Stimulated activated naive B cell treated with anti-CD40 and anti-IgM and Interleukin-4, amounts not matched to agents 10 μg/mL and 1 μg/mL and 100 μg/mL, for 72 hours (primary cell): ENCODE data around the gene DNAJC11.
"Not testable (repeated sequence)": the region's sequence is repeated elsewhere in the genome, so short reads cannot be mapped to it uniquely, and the experiment has no call there.

ENCODE experiments used
- ATAC-seq, 2 donors: fragments of 150-1000 bp; cut with Tn5 transposase; replicated peaks; 2 replicates each; pipeline ENCODE4 v1.10.0; 2021; ENCODE audit warnings: moderate library complexity in 1 of 2
- DNase-seq: peaks from one replicate; pipeline ENCODE4 v3.0.0; 2021
- H3K27ac Mint-ChIP-seq: one replicate; pipeline ENCODE4 v1.8.0; 2022; ENCODE audit warnings: mild to moderate bottlenecking, mixed read lengths
- H3K27me3 Mint-ChIP-seq, 2 donors: one replicate each; pipeline ENCODE4 v1.8.0; 2022; ENCODE audit warnings: mixed read lengths in 2 of 2
- H3K36me3 Mint-ChIP-seq, 2 donors: one replicate each; pipeline ENCODE4 v1.8.0; 2022; ENCODE audit warnings: mixed read lengths in 2 of 2, mild to moderate bottlenecking in 1 of 2
- H3K4me1 Mint-ChIP-seq, 2 donors: one replicate each; pipeline ENCODE4 v1.8.0; 2022; ENCODE audit warnings: mixed read lengths in 2 of 2, mild to moderate bottlenecking in 1 of 2
- H3K4me3 Mint-ChIP-seq, 2 donors: one replicate each; pipeline ENCODE4 v1.8.0; 2022; ENCODE audit warnings: mild to moderate bottlenecking in 2 of 2, mixed read lengths in 2 of 2, moderate library complexity in 1 of 2
- H3K9me3 Mint-ChIP-seq, 2 donors: one replicate each; pipeline ENCODE4 v1.8.0; 2022; ENCODE audit warnings: mixed read lengths in 2 of 2, mild to moderate bottlenecking in 1 of 2

Gene DNAJC11

GRCh38 chr1:6686294-6686693 is 15.3 kb downstream of the DNAJC11 start:
- H3K4me3 Mint-ChIP-seq = no peak overlapping the region
- DNase-seq (no peak), ATAC-seq (no peak)
- H3K9me3 Mint-ChIP-seq = no peaks in the 10 kb centered on the region
- H3K27me3 Mint-ChIP-seq = no peaks in the 10 kb centered on the region
- H3K36me3 Mint-ChIP-seq = peaks cover 14 to 29% of the 10 kb centered on the region in 2 donors
- no peak overlapping the region for H3K27ac Mint-ChIP-seq
- H3K4me1 Mint-ChIP-seq = peaks cover 6 to 10% of the 10 kb centered on the region in 2 donors

DNA sequence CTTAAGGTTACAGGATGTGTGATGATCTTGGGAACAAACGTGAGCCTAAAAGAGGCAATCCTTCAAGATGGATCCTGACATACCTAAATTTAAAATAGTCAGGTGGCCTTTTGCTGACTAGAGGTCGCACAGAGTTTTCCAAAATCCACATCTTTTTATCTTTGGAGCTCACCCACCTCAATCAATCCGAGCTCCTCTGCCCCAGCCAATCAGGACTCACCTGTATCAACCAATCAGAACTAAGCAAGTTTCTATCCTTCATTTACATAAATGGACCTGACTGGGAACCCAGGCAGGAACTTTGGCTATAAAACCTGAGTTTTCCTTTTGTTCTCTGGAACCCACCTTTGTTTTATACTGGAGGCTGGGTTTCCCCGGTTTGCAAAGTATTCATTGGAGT is 16.2 kb downstream of the DNAJC11 start:
- ATAC-seq = no peak
- Mint-ChIP-seq H3K36me3 (peaks cover 17 to 30% of the 10 kb centered on the region in 2 donors), H3K4me1 (peaks cover 6 to 10% of the 10 kb centered on the region in 2 donors), H3K4me3 (no peak overlapping the region), H3K9me3 (no peaks in the 10 kb centered on the region), H3K27me3 (no peaks in the 10 kb centered on the region), H3K27ac (no peak overlapping the region)
- DNase-seq = no peak

DNA sequence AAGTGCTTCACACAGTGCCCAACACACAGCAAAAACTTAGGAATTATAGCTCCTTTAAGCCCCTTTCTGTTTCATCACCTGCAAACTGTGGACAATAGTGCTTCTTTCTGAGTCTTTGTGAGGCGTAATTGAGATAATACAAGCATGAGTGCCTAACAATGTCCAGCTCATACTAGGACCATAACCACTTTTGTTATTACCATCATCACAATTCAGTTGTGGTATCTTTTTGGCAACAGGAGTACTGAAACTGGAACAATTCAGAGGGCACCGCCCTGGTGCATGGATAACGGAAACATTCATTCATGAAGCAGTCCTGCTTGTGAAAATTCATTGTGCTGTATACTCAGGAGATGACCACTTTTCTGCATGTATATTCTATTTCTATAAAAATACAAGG is 18.2 kb downstream of the DNAJC11 start:
- H3K36me3 Mint-ChIP-seq = peaks cover 26 to 31% of the 10 kb centered on the region in 2 donors
- no peak overlapping the region for H3K27ac Mint-ChIP-seq
- DNase-seq = no peak

DNA sequence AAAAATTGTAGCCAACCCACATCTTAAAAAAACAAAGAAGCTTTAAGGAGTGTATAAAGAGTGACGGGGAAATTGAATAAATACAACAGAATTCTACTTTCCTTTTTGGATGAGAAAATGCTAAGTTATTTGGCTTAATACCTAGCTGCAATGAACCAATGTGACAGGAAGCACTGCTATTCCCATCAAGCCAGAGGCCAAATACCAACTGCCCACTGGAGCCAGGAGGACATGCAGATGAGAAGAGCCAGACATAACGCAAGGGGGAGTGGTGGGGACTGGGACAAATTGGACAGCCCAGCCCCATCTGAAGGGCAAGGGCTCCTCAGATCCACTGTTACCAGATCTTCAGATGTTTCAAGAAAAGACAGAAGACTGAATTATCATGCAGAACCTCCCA is 25.7 kb downstream of the DNAJC11 start:
- Mint-ChIP-seq H3K4me3 (no peak overlapping the region), H3K4me1 (no peaks in the 10 kb centered on the region), H3K27ac (no peak overlapping the region), H3K9me3 (no peaks in the 10 kb centered on the region), H3K36me3 (peaks cover 40 to 58% of the 10 kb centered on the region in 2 donors), H3K27me3 (no peaks in the 10 kb centered on the region)
- ATAC-seq (no peak), DNase-seq (no peak)

More for the DNA sequence above, 18.2 kb downstream of the DNAJC11 start:
- Mint-ChIP-seq H3K4me1 (peaks cover 1 to 2% of the 10 kb centered on the region in 2 donors), H3K4me3 (no peak overlapping the region), H3K9me3 (no peaks in the 10 kb centered on the region), H3K27me3 (no peaks in the 10 kb centered on the region)
- ATAC-seq = no peak

DNA sequence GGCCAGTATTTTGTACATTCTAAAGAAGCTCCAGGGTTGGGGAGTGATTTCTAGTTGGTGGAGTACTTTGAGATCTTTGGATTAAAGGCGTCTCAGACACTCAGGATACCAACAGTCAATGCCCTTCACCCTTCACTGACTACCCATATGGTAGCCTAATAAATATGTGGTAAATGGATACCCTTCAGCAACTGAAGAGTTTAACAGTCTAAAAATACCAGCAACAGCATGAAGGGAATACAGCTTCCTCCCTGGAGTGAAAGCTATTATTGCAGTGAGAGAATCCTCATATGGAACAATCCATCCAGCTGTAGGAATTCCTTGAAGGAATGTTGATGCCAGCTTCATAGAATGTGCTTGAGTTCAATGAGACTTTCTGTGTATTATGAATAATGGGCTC is 26.8 kb downstream of the DNAJC11 start:
- DNase-seq = no peak
- ATAC-seq = no peak
- H3K4me3 Mint-ChIP-seq = no peak overlapping the region
- H3K27ac Mint-ChIP-seq = no peak overlapping the region
- no peaks in the 10 kb centered on the region for H3K4me1 Mint-ChIP-seq
- H3K9me3 Mint-ChIP-seq = no peaks in the 10 kb centered on the region
- no peaks in the 10 kb centered on the region for H3K27me3 Mint-ChIP-seq
- peaks cover 33 to 54% of the 10 kb centered on the region in 2 donors for H3K36me3 Mint-ChIP-seq

DNA sequence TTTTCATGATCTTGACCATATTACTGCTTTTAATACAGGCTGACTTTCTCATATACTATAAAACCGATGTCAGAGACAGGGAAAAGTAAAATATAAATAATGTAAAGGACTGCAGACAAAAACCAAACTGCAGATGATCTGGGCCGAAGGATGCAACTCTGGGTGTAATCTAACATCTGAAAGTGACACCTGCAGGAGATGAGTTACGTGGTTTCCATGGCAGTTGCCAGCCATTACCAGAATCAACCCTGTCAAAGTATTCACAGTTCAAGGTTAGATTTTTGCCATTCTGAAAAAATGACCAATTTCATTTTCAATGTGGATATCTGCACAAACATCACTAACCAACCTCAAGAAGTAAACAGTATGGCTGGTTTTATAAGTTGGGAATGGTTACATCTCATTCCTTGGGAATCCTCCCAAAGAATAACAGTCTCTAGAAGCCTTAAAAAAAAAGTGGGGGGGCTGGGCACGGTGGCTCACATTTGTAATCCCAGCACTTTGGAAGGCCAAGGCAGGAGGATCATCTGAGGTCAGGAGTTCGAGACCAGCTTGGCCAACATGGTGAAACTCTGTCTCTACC is 27.7 kb downstream of the DNAJC11 start:
- Mint-ChIP-seq H3K36me3 (peaks cover 32 to 51% of the 10 kb centered on the region in 2 donors), H3K4me1 (no peaks in the 10 kb centered on the region), H3K4me3 (no peak overlapping the region), H3K27ac (no peak overlapping the region), H3K27me3 (no peaks in the 10 kb centered on the region), H3K9me3 (no peaks in the 10 kb centered on the region)
- no peak for ATAC-seq
- no peak for DNase-seq

- Mint-ChIP-seq H3K4me1 (no peaks in the 10 kb centered on the region), H3K4me3 (no peak overlapping the region), H3K27me3 (no peaks in the 10 kb centered on the region), H3K27ac (no peak overlapping the region), H3K9me3 (no peaks in the 10 kb centered on the region), H3K36me3 (peaks cover 27 to 44% of the 10 kb centered on the region in 2 donors)
- ATAC-seq = no peak
- no peak for DNase-seq
Measured at GRCh38 chr1:6672558-6672957, 29.1 kb downstream of the DNAJC11 start.

DNA sequence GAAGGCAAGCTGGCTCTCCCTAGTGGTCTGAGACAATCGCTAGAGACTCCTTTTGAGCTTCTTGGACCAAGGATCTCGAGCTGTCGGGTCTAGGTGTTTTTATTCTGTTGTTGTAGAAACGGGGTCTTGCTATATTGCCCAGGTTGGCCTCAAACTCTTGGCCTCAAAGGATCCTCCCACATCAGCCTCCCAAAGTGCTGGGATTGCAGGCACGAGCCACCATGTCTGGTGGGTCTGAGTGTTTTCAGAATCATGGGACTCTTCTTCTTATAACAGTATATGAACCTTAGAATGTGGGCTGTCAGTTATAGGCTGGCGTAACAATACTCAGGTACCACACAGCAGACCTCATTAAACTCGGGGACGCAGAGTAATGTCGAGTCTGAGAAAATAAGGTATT is 33.1 kb downstream of the DNAJC11 start:
- Mint-ChIP-seq H3K27ac (no peak overlapping the region), H3K4me1 (no peaks in the 10 kb centered on the region), H3K36me3 (peaks cover 36 to 49% of the 10 kb centered on the region in 2 donors), H3K27me3 (no peaks in the 10 kb centered on the region), H3K9me3 (no peaks in the 10 kb centered on the region), H3K4me3 (no peak overlapping the region)
- ATAC-seq (no peak), DNase-seq (no peak)

DNA sequence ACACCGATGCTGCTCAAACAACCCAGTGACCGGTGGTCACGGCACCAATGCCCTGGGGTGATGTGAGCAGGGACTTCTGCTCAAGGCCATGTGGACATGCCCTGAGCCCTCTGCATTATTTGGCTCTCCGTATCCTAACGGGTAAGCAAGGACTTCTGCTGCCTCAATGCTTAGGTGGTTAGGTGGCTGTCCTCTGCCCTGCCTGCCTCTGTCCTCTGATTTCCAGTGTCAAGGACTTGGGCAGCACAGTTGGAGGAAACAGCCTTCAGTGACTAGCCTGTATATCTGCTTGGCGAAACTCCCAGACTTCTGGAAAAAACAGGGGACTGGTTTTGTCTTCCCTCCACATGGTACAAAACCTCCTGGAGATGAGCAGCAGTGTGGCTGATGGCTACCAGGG is 34.5 kb downstream of the DNAJC11 start:
- Mint-ChIP-seq H3K9me3 (no peaks in the 10 kb centered on the region), H3K36me3 (peaks cover 35 to 53% of the 10 kb centered on the region in 2 donors), H3K27me3 (no peaks in the 10 kb centered on the region), H3K4me3 (no peak overlapping the region), H3K4me1 (no peaks in the 10 kb centered on the region), H3K27ac (no peak overlapping the region)
- DNase-seq (no peak), ATAC-seq (no peak)

DNA sequence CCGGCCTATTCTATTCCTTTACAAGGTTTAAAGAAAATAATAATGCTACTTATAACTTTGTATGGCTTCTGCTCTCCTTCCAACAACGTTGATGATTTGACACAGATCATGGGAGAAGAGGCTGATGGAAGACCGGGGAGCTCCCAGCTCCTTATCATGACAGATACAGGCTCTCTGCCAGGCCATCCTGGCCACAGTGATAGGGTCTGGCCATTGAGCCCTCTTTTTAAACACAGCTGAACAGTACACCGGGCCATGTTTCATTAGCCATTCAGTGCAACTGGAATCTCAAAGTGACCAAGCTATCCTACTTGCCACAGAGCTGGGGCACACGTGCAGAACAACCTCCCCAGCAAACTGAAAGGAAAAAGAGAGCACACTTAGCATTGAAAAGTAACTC is 34.9 kb downstream of the DNAJC11 start:
- H3K9me3 Mint-ChIP-seq = no peaks in the 10 kb centered on the region
- H3K4me3 Mint-ChIP-seq = no peak overlapping the region
- peaks cover 31 to 50% of the 10 kb centered on the region in 2 donors for H3K36me3 Mint-ChIP-seq
- no peaks in the 10 kb centered on the region for H3K4me1 Mint-ChIP-seq
- DNase-seq (no peak), ATAC-seq (no peak)
- no peak overlapping the region for H3K27ac Mint-ChIP-seq
- H3K27me3 Mint-ChIP-seq = no peaks in the 10 kb centered on the region

DNA sequence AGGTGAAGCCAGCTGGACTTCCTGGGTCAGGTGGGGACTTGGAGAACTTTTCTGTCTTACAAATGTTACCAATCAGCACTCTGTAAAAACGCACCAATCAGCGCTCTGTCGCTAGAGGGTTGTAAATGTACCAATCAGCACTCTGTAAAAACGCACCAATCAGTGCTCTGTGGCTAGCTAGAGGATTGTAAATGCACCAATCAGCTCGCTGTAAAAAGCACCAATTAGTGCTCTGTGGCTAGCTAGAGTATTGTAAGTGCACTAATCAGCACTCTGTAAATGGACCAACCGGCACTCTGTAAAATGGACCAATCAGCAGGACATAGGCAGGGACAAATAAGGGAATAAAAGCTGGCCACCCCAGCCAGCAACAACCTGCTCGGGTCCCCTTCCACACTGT is 39.1 kb downstream of the DNAJC11 start:
- H3K27ac Mint-ChIP-seq, ATAC-seq, H3K27me3 Mint-ChIP-seq, H3K9me3 Mint-ChIP-seq, DNase-seq, H3K4me1 Mint-ChIP-seq, H3K4me3 Mint-ChIP-seq: not testable (repeated sequence)
- H3K36me3 Mint-ChIP-seq = peaks cover 28 to 56% of the 10 kb centered on the region in 2 donors

DNA sequence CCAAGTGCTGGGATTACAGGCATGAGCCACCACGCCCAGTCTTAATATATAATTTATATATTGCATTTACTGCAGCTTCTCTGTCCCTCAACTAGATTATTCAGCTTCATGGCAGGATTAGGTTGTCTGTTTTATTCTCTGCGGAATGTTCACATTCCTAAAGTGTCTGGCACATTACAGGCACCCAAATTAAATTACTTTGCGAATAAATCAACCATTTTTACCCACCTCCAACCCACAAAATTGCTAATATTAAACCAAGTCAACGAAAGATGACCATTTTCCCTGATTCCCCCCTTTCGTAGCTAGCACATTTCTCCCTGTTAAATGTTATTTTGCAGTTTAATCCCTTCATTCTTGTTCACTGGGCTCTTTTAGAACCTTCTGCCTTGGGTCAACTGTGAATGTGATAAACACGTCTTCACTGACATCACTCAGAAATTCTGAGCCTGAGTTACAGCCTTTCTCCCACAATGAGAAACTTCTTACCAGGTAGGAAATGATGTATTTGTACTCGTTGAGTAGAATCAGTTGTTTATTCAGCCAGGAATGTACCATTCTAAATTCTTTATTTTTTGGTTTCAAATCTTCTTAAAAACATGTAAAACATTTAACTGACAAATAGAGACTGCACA is 41.1 kb downstream of the DNAJC11 start:
- Mint-ChIP-seq H3K27ac (no peak overlapping the region), H3K36me3 (peaks cover 21 to 50% of the 10 kb centered on the region in 2 donors), H3K9me3 (no peaks in the 10 kb centered on the region), H3K4me1 (peaks cover 0 to 7% of the 10 kb centered on the region in 2 donors), H3K4me3 (no peak overlapping the region), H3K27me3 (no peaks in the 10 kb centered on the region)
- DNase-seq (no peak), ATAC-seq (no peak)

GRCh38 chr1:6658359-6659060 is 43.1 kb downstream of the DNAJC11 start:
- H3K27me3 Mint-ChIP-seq = no peaks in the 10 kb centered on the region
- peaks cover 11 to 40% of the 10 kb centered on the region in 2 donors for H3K36me3 Mint-ChIP-seq
- H3K27ac Mint-ChIP-seq = no peak overlapping the region
- DNase-seq = no peak
- ATAC-seq = no peak
- no peaks in the 10 kb centered on the region for H3K9me3 Mint-ChIP-seq
- peaks cover 0 to 7% of the 10 kb centered on the region in 2 donors for H3K4me1 Mint-ChIP-seq
- no peak overlapping the region for H3K4me3 Mint-ChIP-seq

- Mint-ChIP-seq H3K9me3 (no peaks in the 10 kb centered on the region), H3K4me1 (peaks cover 0 to 7% of the 10 kb centered on the region in 2 donors), H3K27ac (no peak overlapping the region), H3K4me3 (no peak overlapping the region), H3K27me3 (no peaks in the 10 kb centered on the region), H3K36me3 (peaks cover 14 to 35% of the 10 kb centered on the region in 2 donors)
- ATAC-seq (no peak), DNase-seq (no peak)
Measured at GRCh38 chr1:6657138-6657537, 44.5 kb downstream of the DNAJC11 start.
